NCI-H2196 treated with DMSO at 0.1 percent for 48 hours (cell line): Measurements from ENCODE around the gene ZNF597.
A peak's percentile ranks its signal among the peaks of the same experiment; 100 is the strongest.

Experiments
- DNase-seq: peaks from one replicate; lab custom pipeline; 2025; ENCODE audit not compliant: unreplicated experiment; lab: John Stamatoyannopoulos, UW

The ZNF597 gene

DNA sequence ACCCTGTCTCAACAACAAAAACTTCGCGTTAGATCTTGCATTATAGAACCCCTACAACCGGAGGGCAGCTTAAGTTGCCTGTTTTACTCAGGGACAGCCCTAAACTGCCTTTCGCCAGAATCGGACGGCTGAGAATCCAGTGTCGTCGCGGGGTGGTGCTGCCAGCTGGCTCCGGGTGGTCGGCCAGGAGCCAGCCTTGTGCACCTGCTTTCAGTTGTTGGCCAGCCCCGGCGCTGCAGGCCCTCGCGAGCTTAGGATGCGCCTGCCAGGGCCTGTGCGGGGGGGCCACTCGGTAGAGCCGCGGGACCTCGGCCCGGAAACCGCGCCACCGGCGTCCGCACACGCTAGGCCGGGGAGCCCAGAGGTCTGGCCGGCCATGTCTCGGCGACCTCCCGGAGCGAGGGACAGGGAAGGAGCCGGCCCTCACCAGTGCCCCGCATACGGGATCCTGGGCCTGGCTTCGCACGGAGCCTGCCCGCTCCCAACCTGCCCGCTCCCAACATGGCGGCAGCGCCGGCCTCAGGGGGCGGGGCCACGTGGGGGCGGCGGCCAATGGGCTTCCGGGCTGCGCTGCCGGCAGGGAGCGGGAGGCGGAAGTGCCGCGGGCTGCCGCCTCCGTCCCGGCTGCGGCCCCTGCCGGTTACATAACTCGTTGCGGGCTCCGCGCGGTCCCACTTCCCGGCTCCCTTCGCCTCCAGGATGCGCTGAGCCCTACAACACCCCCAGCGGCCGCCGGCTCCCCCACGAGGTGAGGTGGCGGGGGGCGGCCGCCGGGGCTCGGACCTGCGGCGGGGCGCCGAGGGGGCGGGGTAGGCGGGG, 14.3 kb upstream of the ZNF597 start:
- peak; percentile 90 for DNase-seq

GRCh38 chr16:3454631-3455147, 11.4 kb upstream of the ZNF597 start:
- no peak for DNase-seq

DNA sequence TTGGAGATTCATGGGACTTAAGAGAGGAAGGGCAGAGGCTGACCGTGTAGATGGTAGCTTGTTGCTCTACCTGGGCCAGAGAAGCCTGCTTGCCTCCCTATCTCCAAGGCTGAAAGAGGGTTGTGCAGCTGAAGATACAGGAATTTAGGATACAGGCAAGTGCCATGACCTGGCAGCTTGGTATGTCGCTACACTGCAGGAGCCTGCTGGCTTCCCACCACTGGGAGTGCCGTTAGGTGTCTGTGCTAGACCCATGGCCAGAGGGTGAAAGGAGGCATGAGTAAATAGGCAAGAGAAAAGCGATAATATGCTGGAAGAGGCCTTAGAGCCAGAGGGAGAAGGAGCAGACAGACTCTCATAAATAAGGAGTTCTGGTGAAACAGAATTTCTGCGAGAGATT, 10.8 kb upstream of the ZNF597 start:
- DNase-seq = no peak

- peak; percentile 11 for DNase-seq
These were observed 706 bp upstream of the ZNF597 start for GRCh38 chr16:3444032-3444388.

DNA sequence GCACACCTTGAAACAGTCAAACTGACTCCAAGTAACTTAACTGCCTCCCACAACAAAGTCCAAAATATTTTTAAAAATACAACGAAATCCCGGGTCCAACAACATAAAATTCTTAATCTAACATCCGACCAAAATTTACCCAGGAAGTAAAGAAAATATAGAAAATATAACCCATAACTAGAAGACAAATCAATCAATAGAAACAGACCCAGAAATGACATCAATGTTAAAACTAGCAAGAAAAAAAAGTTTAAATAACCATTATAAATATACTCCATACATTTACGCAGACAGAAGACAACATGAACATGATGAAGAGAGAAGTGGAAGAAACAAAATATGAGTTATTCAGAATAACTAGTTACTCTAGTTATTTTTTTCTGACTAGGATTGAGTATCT, 3.7 kb downstream of the ZNF597 start:
- DNase-seq = no peak

DNA sequence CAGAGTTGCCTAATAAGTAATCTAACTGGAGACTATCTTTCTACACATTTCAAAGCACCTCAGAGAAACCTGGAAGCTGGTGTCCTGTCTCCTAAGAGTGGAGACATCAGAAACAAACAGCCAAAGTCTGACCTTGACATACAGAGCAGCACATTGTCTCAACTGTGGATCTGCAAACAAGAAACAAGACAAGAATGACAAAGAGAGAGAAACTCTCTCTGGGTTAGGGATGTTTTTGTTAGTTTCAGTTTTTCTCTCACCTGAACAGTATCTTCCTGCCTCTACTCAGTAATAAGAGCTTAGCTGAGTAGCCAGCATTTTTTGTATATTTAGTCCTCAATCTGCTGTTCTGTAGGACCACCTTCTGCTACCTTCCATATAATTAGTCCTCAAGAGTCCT, 8.9 kb downstream of the ZNF597 start:
- DNase-seq = no peak

DNA sequence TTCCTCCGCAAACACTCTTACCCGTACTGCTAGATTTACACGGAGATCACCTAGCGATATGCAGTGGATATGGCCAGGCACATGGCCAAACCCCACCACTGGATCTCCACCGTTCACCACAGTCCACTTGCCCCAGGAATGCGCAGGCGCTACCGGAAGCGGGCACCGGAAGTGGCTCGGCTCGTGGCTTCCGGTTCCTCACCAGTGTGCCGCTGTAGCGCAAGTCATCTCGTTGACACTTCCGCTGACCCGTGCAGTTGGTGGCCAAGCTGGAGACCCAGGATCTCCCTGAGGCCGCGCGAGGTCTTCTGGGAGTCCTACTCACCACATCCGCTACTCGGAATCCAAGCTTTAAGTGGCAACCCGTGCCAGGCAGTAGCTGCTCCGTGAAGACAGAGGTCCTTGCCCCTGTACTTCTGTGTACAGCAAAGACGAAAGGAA, 11.5 kb downstream of the ZNF597 start:
- no peak for DNase-seq

- DNase-seq = no peak
These were observed 29.4 kb downstream of the ZNF597 start for GRCh38 chr16:3413730-3414379.

DNA sequence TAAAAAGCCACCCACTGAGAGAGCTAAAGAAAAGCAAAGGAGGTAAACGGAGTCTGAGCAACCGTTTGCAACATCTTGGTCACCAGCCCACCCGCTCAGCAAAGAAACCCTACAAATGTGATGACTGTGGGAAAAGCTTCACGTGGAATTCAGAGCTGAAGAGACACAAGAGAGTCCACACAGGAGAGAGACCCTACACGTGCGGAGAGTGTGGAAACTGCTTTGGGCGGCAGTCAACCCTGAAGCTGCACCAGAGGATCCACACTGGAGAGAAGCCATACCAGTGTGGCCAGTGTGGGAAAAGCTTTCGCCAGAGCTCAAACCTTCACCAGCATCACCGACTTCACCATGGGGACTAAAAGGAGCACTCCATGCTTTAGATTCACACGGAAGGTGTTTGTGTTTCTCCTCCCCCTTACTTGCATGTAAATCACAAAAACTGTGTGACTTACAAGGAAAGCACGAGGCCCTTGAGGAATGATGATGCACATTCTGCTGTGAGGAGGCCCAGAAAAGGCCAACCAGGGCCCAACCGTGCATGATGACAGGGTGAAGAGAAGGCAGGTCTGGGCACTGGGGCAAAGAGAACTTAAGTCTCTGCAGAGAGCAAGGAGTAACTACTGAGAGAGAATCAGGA, 34.6 kb downstream of the ZNF597 start:
- DNase-seq = no peak

- no peak for DNase-seq
These were observed 41.4 kb downstream of the ZNF597 start for GRCh38 chr16:3401719-3402397.

- peak; percentile 98 for DNase-seq
These were observed 42.3 kb downstream of the ZNF597 start, which contains the start of the genes ZNF174 and ZSCAN32 for GRCh38 chr16:3400779-3401688. TSS of gene ZNF174 (plus strand) at chr16:3401215. CDS start at chr16:3402005, 790 bp downstream. TSS of gene ZSCAN32 (minus strand) at chr16:3401004. CDS start at chr16:3397557, 3,447 bp downstream.

DNA sequence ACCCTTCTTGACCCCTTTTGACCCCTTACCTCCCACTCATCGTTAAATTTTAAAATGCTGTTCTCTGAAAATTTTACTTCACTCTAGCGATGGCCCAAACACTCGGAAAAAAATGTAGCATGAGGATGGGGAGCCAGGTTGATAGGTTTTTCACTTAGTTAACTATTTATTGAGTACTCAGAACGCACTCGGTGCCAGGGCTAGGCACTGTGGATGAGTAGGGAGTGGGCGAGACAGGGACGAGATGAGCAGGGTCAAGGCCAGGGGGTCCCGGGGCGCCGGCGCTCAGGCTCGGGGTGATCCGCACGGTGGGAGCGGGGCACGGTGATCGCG, 42.9 kb downstream of the ZNF597 start:
- no peak for DNase-seq

DNA sequence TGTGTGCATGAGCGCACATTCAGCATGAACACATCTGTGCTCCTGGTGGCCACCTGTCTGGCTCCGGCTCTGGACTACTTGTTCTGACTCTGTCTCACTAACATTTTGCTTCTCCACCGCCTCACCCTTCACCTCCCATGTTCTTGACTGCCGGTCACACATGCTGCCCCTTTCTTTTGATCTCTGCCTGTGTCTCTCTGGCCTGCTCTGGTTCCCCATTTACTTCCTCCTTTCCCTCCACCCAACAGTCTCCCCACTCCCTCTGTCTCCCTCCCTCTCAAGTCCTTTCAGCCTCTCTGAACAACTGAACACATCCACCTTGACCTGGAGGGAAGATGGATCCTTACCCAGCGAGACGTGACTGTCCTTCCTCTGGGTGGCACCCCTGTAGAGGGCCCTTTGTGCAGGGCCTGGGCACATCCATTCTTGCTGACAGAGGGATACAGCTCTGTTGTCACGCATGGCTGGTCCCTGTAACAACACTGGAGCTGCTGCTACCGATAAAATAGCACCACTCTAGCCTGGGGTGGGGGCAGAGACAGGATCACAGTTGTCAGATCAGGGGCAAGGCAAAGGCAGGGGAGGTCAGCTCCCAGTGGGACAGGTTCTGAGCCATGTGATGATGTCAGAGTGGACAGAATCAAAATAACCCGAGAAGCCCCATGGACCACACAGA, 53.5 kb downstream of the ZNF597 start:
- no peak for DNase-seq

DNA sequence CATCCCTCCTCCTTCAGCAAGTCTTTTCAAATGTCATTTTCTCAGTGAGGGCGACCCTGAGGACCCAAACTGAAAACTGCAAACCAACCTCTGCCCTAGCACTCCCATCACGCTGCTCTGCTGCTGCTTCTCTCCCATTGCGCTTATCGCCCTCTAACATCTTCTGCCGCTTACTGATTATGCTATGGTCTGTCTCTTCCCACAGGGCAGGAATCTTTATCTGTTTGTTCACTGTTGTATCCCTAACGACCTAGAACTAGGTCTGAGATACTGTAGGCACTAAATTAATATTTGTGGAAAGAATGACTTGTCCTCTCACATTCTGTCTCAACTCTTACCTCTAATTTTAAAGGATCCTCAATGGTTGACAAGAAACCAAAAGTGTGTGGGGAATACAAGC, 55.0 kb downstream of the ZNF597 start:
- DNase-seq = no peak

DNA sequence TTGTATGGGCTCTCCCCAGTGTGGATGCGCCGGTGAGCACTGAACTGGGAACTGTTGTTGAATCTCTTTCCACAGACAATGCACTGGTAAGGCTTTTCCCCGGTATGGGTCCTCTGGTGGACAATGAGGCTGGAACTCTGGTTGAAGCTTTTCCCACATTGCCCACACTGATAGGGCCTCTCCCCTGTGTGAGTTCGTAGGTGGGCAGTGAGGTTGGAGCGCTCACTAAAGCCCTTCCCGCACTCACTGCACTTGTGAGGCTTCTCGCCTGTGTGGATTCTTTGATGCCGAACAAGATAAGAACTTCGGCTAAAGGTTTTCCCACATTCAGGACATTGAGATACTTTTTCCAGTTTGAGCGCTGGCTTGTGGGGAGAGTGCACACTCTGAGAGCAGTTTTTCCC, 60.3 kb downstream of the ZNF597 start:
- DNase-seq = no peak
